ENCODE measurements around the gene YTHDC1.
"Not testable (repeated sequence)": the region's sequence is repeated elsewhere in the genome, so short reads cannot be mapped to it uniquely, and the experiment has no call there.

YTHDC1 gene

GRCh38 chr4:68291256-68291655 lies 58.6 kb downstream of the YTHDC1 start:
- no peak for DNase-seq (ENCODE audit: low read depth in 2 of 2)

- no peak for DNase-seq (ENCODE audit: low read depth in 2 of 2)
These were observed 61.5 kb downstream of the YTHDC1 start for GRCh38 chr4:68288393-68288740.

GRCh38 chr4:68287704-68288392 lies 62.0 kb downstream of the YTHDC1 start:
- no peak for DNase-seq (ENCODE audit: low read depth in 2 of 2)

GRCh38 chr4:68283714-68284113 lies 66.2 kb downstream of the YTHDC1 start:
- no peak for DNase-seq (ENCODE audit: low read depth in 2 of 2)

GRCh38 chr4:68283095-68283494 lies 66.8 kb downstream of the YTHDC1 start:
- DNase-seq (ENCODE audit: low read depth in 2 of 2) = no peak

GRCh38 chr4:68281796-68282740 lies 67.8 kb downstream of the YTHDC1 start:
- not testable (repeated sequence) for DNase-seq (ENCODE audit: low read depth in 2 of 2)

GRCh38 chr4:68278029-68278428 lies 71.9 kb downstream of the YTHDC1 start:
- DNase-seq (ENCODE audit: low read depth in 2 of 2) = no peak

GRCh38 chr4:68277627-68278026 lies 72.3 kb downstream of the YTHDC1 start:
- no peak for DNase-seq (ENCODE audit: low read depth in 2 of 2)

GRCh38 chr4:68272860-68273259 lies 77.0 kb downstream of the YTHDC1 start:
- DNase-seq (ENCODE audit: low read depth in 2 of 2) = no peak

GRCh38 chr4:68272380-68272779 lies 77.5 kb downstream of the YTHDC1 start:
- no peak for DNase-seq (ENCODE audit: low read depth in 2 of 2)

- DNase-seq (ENCODE audit: low read depth in 2 of 2) = no peak
These were observed 78.0 kb downstream of the YTHDC1 start for GRCh38 chr4:68271851-68272357.

GRCh38 chr4:68267433-68267944 lies 82.4 kb downstream of the YTHDC1 start:
- no peak for DNase-seq (ENCODE audit: low read depth in 2 of 2)

GRCh38 chr4:68264875-68265565 lies 84.9 kb downstream of the YTHDC1 start:
- DNase-seq (ENCODE audit: low read depth in 2 of 2) = no peak

Measured in stimulated activated CD8-positive, alpha-beta memory T cell treated with anti-CD3 and anti-CD28 coated beads, Interleukin-15, amount 100 ng/mL, for 4 hours (primary cell).